GM21529 (cell line): ENCODE data around the gene SPDYE3.
A peak's percentile ranks its signal among the peaks of the same experiment; 100 is the strongest.
"Not testable (repeated sequence)": the region's sequence is repeated elsewhere in the genome, so short reads cannot be mapped to it uniquely, and the experiment has no call there.

Experiments
- ATAC-seq: cut with Tn5 transposase; IDR thresholded peaks from one replicate; pipeline ENCODE4 v1.9.1; 2021; ENCODE audit not compliant: unreplicated experiment

The SPDYE3 gene

GRCh38 chr7:100348805-100349204, 41.3 kb downstream of the SPDYE3 start:
- ATAC-seq: no peak

- ATAC-seq: no peak
Observed at GRCh38 chr7:100349757-100350156, 42.3 kb downstream of the SPDYE3 start.

GRCh38 chr7:100351657-100352058, 44.2 kb downstream of the SPDYE3 start:
- no peak for ATAC-seq

- not testable (repeated sequence) for ATAC-seq
Observed at GRCh38 chr7:100352230-100352781, 44.8 kb downstream of the SPDYE3 start.

GRCh38 chr7:100352984-100353684, 45.6 kb downstream of the SPDYE3 start:
- no peak for ATAC-seq

GRCh38 chr7:100353685-100354330, 46.3 kb downstream of the SPDYE3 start:
- no peak for ATAC-seq

GRCh38 chr7:100356416-100357068, 49.0 kb downstream of the SPDYE3 start:
- no peak for ATAC-seq

GRCh38 chr7:100357131-100357561, 49.6 kb downstream of the SPDYE3 start:
- ATAC-seq: no peak

GRCh38 chr7:100358027-100358856, 50.7 kb downstream of the SPDYE3 start, which contains the start of gene PILRB:
TSS of gene PILRB (plus strand) at chr7:100358117. CDS start at chr7:100358303, 186 bp downstream.
- ATAC-seq: no peak

- ATAC-seq: no peak
Observed at GRCh38 chr7:100358857-100359212, 51.3 kb downstream of the SPDYE3 start.

- ATAC-seq: no peak
Observed at GRCh38 chr7:100360135-100360854, 52.8 kb downstream of the SPDYE3 start.

GRCh38 chr7:100363098-100363497, 55.6 kb downstream of the SPDYE3 start:
- ATAC-seq: no peak

- ATAC-seq: not testable (repeated sequence)
Observed at GRCh38 chr7:100363797-100364196, 56.3 kb downstream of the SPDYE3 start.

GRCh38 chr7:100364480-100364879, 57.0 kb downstream of the SPDYE3 start:
- ATAC-seq: no peak

- not testable (repeated sequence) for ATAC-seq
Observed at GRCh38 chr7:100365998-100366367, 58.5 kb downstream of the SPDYE3 start.

GRCh38 chr7:100366411-100367250, 59.1 kb downstream of the SPDYE3 start:
- peak; percentile 31 for ATAC-seq

GRCh38 chr7:100367251-100367620, 59.7 kb downstream of the SPDYE3 start:
- ATAC-seq: no peak

- ATAC-seq: no peak
Observed at GRCh38 chr7:100367676-100368613, 60.4 kb downstream of the SPDYE3 start.
